ENCODE measurements around the gene WNT10A. TPM values are rescaled to one million over a fixed set of nuclear protein-coding genes. Genes with fewer than 3 reads are reported as not detected.

Gene WNT10A
- total and polyA plus RNA-seq, 10 of the 15 experiments (the other 5 are each of a cell fraction or from before 2014, with no cell fraction given), result 0.61 to 45.0 (median 6.9) TPM

GRCh38 chr2:218908721-218909619, 28.3 kb downstream of the WNT10A start (continued):
- TF ChIP-seq E4F1 (IDR thresholded peaks at IDR 0.05; ENCODE audit: borderline replicate concordance, partially characterized antibody), result peak; percentile 41
- TF ChIP-seq PAX5 (IDR thresholded peaks at IDR 0.05; ENCODE audit: borderline replicate concordance, low read depth, low read length), result 0 out of 2 replicates have a peak, but pooled peaks have one; percentile 11
- peak; percentile 92; the same call in 1 of the 2 replicates for TF ChIP-seq ELK1 (IDR thresholded peaks at IDR 0.05; ENCODE audit: low read depth, low read length)
- TF ChIP-seq POLR2AphosphoS2 (IDR thresholded peaks at IDR 0.05; ENCODE audit: low read depth, low read length), result peak; percentile 61; the same call in 1 of the 2 replicates
- TF ChIP-seq GABPA (IDR thresholded peaks at IDR 0.05; ENCODE audit: low read depth), result peak; percentile 91
- TF ChIP-seq NBN (IDR thresholded peaks at IDR 0.05), result 0 out of 2 replicates have a peak, but pooled peaks have one; percentile 60
- TF ChIP-seq NKRF (conservative IDR thresholded peaks at IDR 0.05), result peak; percentile 98
- TF ChIP-seq BHLHE40 (IDR thresholded peaks at IDR 0.05; ENCODE audit: borderline replicate concordance in 1 of 2, low read depth in 2 of 2, low read length in 1 of 2), result peak; percentile 28 to 56; a peak in 2 of 4 replicates
- TF ChIP-seq USF1 (IDR thresholded peaks at IDR 0.05; ENCODE audit: borderline replicate concordance, extremely low read length, insufficient read depth, low read depth, low read length), result no peak
- 0 out of 2 replicates have a peak, but pooled peaks have one; percentile 12 for TF ChIP-seq MEF2A (IDR thresholded peaks at IDR 0.05; ENCODE audit: insufficient read depth, low read depth, low read length)
- TF ChIP-seq TBL1XR1 (IDR thresholded peaks at IDR 0.05; ENCODE audit: low read depth, low read length), result peak; percentile 16; the same call in 1 of the 2 replicates
- 0 out of 2 replicates have a peak, but pooled peaks have one; percentile 26 for TF ChIP-seq NFYB (IDR thresholded peaks at IDR 0.05; ENCODE audit: insufficient read depth, low read depth, low read length)
- TF ChIP-seq CREB1 (IDR thresholded peaks at IDR 0.05; ENCODE audit: low read depth), result peak; percentile 87
- TF ChIP-seq TCF7 (IDR thresholded peaks at IDR 0.05; ENCODE audit: borderline replicate concordance), result no peak
- TF ChIP-seq POLR2A (IDR thresholded peaks at IDR 0.05; ENCODE audit: low read depth, low read length), result peak; percentile 70; the same call in 1 of the 2 replicates
- TF ChIP-seq IKZF2 (IDR thresholded peaks at IDR 0.05), result no peak; a peak in 1 of 4 replicates
- TF ChIP-seq ZNF622 (IDR thresholded peaks at IDR 0.05), result no peak
- peak; percentile 53 for TF ChIP-seq RUNX3 (IDR thresholded peaks at IDR 0.05; ENCODE audit: low read length)
- TF ChIP-seq HDAC6 (IDR thresholded peaks at IDR 0.05; ENCODE audit: unreplicated experiment), result no peak
- no peak for TF ChIP-seq BMI1 (IDR thresholded peaks at IDR 0.05; ENCODE audit: borderline replicate concordance)
- TF ChIP-seq TCF3 (IDR thresholded peaks at IDR 0.05; ENCODE audit: borderline replicate concordance, insufficient read depth, low read depth, low read length), result no peak
- TF ChIP-seq FOXM1 (IDR thresholded peaks at IDR 0.05; ENCODE audit: low read depth, low read length), result no peak

All from GM12878 (cell line).